NB4 (cell line): Measurements from ENCODE around the gene CRIP1.
A peak's percentile ranks its signal among the peaks of the same experiment; 100 is the strongest.

Source experiments
- DNase-seq: peaks from one replicate; pipeline ENCODE4 v3.0.0; 2010; ENCODE audit warnings: low read depth
- H3K4me3 ChIP-seq: one replicate; pipeline ENCODE4 v1.5.1; 2011; ENCODE audit warnings: mild to moderate bottlenecking, low read depth, low read length, moderate library complexity
- CTCF ChIP-seq: IDR thresholded peaks from one replicate; pipeline ENCODE4 v1.5.1; 2012; ENCODE audit warnings: low read depth, low read length
- MAX ChIP-seq: IDR thresholded peaks from 2 replicates; pipeline ENCODE4 v1.6.1; 2011; ENCODE audit warnings: low read depth, low read length
- MYC ChIP-seq: IDR thresholded peaks from 2 replicates; pipeline ENCODE4 v1.6.1; 2011; ENCODE audit warnings: low read depth, low read length
- POLR2A ChIP-seq: IDR thresholded peaks from 2 replicates; pipeline ENCODE4 v1.6.1; 2011; ENCODE audit warnings: mild to moderate bottlenecking; ENCODE audit not compliant: insufficient read length; ENCODE audit errors: extremely low read depth

Gene CRIP1

DNA sequence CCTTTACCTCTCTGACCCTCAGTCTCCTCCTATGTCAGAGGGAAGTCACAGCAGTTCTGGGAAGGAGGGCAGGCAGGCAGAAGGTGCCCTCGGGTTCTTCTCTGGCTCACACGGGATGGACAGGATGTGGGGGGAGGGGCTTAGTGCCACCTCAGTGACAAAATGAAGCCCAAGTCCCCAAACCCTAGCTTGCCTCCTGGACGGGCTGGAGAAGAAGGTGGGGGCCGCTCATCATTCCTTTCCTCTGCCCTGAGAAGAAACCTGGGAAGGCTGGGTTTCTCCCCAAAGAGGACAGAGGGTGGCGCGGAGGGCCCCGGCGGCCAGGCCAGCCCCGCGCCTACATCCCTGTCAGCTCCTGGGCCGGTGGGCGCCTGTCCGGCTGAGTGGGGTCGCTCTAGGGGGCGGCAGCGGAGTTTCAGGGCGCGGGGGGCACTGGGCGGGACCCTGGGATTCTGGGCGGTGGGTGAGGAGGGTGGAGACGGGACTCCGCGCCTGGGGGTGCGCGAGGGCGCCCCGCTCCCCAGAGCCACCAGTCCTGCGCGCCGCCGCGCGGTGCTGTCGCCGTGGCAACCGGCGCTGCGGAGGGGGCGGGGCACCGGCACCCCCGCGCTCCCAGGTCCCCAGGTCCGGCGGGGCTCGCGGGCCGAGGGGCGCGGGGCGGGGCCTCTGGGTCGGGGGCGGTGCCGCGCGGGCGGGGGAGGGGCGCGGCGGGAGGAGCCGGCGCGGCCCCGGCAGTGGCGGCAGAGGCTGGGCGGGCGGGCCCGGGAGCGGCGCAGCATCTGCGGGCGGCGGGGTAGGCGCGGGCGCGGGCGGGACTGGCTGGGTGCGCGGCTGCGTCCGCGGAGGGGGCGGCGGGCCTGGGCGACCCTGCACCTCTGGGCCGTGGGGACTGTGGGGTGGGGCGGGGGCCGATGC, 39.4 kb downstream of the CRIP1 start, which contains the start of gene TMEM121:
Gene TMEM121, plus strand, starts transcription at position 723 of the 915 bp plus-strand sequence. CDS start 2,252 bp downstream, outside the sequence.
- TF ChIP-seq POLR2A (no peak), MYC (no peak)
- DNase-seq, result no peak
- H3K4me3 ChIP-seq, result no peak within 1 kb of the TSS

DNA sequence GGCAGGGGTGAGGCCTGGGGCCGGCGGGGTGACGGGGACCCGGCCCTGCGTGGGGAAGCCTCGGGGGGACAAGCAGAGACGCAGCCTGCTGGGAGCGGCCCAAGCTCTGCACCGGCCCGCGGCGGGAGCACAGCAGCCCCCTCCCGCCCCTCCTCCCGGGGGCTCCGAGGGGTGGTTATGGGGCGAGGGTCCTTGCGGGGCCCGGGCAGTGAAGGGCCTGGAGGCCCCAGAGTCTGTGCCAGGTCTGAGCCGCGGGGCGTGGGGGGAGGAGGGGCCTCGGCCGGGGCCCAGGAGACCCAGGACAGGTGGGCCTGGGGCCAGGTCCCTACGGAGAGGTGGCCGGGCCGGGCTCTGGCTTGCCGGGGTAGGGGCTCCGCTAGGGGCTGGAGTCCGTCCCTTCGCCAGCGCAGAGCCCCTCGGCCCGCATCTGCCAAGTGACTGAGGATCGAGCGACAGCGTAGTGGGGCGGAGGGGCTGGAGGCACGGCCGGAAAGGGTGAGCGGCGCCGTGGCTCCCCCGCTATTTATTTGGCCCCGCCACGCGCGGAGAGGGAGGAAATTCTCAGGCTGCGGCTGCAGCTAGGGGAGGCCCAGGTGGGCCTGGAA, 40.2 kb downstream of the CRIP1 start:
- TF ChIP-seq MAX (no peak), MYC (no peak), CTCF (no peak), POLR2A (no peak)
- no peak for DNase-seq
- no peak overlapping the region for H3K4me3 ChIP-seq

- TF ChIP-seq MAX, result no peak
- H3K4me3 ChIP-seq, result no peak overlapping the region
- no peak for DNase-seq
These were observed 40.7 kb downstream of the CRIP1 start for GRCh38 chr14:105527381-105527825.

GRCh38 chr14:105527826-105528585, 41.3 kb downstream of the CRIP1 start:
- DNase-seq, result peak; percentile 73
- no peak overlapping the region for H3K4me3 ChIP-seq
- TF ChIP-seq CTCF (peak; percentile 57), MAX (no peak; the same call in 1 of the 2 replicates), POLR2A (peak; percentile 22), MYC (peak; percentile 76)

DNA sequence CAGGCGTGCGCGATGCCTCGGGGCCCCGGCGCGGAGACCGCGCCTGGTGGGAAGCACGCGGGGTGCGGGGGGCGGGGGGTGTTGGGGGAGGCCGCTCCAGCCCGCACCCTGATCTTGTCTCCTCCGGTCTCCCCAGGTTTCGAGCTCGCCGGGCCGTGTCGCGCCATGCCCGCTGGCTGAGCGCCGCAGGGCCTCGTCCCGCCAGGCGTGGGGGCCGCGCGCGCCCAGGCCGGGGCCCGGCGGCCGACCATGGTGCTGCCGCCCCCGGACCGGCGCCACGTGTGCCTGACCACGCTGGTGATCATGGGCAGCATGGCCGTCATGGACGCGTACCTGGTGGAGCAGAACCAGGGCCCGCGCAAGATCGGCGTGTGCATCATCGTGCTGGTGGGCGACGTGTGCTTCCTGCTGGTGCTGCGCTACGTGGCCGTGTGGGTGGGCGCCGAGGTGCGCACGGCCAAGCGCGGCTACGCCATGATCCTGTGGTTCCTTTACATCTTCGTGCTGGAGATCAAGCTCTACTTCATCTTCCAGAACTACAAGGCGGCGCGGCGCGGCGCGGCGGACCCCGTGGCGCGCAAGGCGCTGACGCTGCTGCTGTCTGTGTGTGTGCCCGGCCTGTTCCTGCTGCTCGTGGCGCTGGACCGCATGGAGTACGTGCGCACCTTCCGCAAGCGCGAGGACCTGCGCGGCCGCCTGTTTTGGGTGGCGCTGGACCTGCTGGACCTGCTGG, 42.1 kb downstream of the CRIP1 start:
- no peak for DNase-seq
- peak; percentile 40; the same call in 1 of the 2 replicates for TF ChIP-seq MAX
- TF ChIP-seq MYC, result no peak
- TF ChIP-seq POLR2A, result no peak
- TF ChIP-seq CTCF, result no peak
- H3K4me3 ChIP-seq, result no peak overlapping the region

GRCh38 chr14:105529319-105529568, 42.6 kb downstream of the CRIP1 start:
- DNase-seq, result no peak
- TF ChIP-seq POLR2A, result no peak
- no peak for TF ChIP-seq MAX
- no peak for TF ChIP-seq MYC
- TF ChIP-seq CTCF, result no peak
- H3K4me3 ChIP-seq, result no peak overlapping the region
